WTC11 (cell line): ENCODE measurements around the gene EDIL3.

Experiments used
- ATF1 ChIP-seq: sonication (generic); formaldehyde crosslinking; IDR thresholded peaks from 2 replicates; pipeline ENCODE4 v1.8.1; 2023; ENCODE audit warnings: mild to moderate bottlenecking, moderate library complexity, missing genetic modification reagents
- NFATC4 ChIP-seq: fragments of 250-450 bp; sonication (Bioruptor Pico); IDR thresholded peaks from 2 replicates; pipeline ENCODE4 v1.9.0; 2021; ENCODE audit warnings: mild to moderate bottlenecking
- NR3C1 ChIP-seq: sonication (generic); formaldehyde crosslinking; conservative IDR thresholded peaks from 2 replicates; pipeline ENCODE4 v1.8.1; 2023; ENCODE audit warnings: low read depth, mild to moderate bottlenecking, missing genetic modification reagents
- RELA ChIP-seq: sonication (generic); formaldehyde crosslinking; IDR thresholded peaks from 2 replicates; pipeline ENCODE4 v1.8.1; 2022; ENCODE audit warnings: missing genetic modification reagents, mild to moderate bottlenecking, borderline replicate concordance
- SMAD4 ChIP-seq: sonication (generic); formaldehyde crosslinking; IDR thresholded peaks from 2 replicates; pipeline ENCODE4 v1.8.0; 2022; ENCODE audit warnings: mild to moderate bottlenecking, missing genetic modification reagents
- ZNF671 ChIP-seq: fragments of 250-450 bp; sonication (Bioruptor Pico); IDR thresholded peaks from 2 replicates; pipeline ENCODE4 v1.8.0; 2021; ENCODE audit warnings: mild to moderate bottlenecking
- TF ChIP-seq, protein P1 (sequence below): fragments of 200-600 bp; IDR thresholded peaks from 2 replicates; pipeline ENCODE4 v1.8.0; 2022; ENCODE audit warnings: antibody characterized with exemption
- TF ChIP-seq, protein P2 (sequence below): sonication (generic); formaldehyde crosslinking; IDR thresholded peaks from 2 replicates; pipeline ENCODE4 v1.8.0; 2022; ENCODE audit warnings: mild to moderate bottlenecking, missing genetic modification reagents
- TF ChIP-seq, protein P3 (sequence below): sonication (generic); formaldehyde crosslinking; IDR thresholded peaks from 2 replicates; pipeline ENCODE4 v1.8.0; 2022; ENCODE audit warnings: mild to moderate bottlenecking, missing genetic modification reagents
- TF ChIP-seq, protein P4 (sequence below): sonication (generic); formaldehyde crosslinking; IDR thresholded peaks from 2 replicates; pipeline ENCODE4 v1.8.0; 2022; ENCODE audit warnings: missing genetic modification reagents
- TF ChIP-seq, protein P5 (sequence below): sonication (generic); formaldehyde crosslinking; IDR thresholded peaks from 2 replicates; pipeline ENCODE4 v1.8.1; 2023; ENCODE audit warnings: mild to moderate bottlenecking, missing genetic modification reagents, moderate library complexity
- TF ChIP-seq, protein P6 (sequence below): sonication (generic); formaldehyde crosslinking; conservative IDR thresholded peaks from 2 replicates; pipeline ENCODE4 v1.8.1; 2023; ENCODE audit warnings: mild to moderate bottlenecking, low read depth, missing genetic modification reagents, moderate library complexity
- TF ChIP-seq, protein P7 (sequence below): sonication (generic); formaldehyde crosslinking; IDR thresholded peaks from 2 replicates; pipeline ENCODE4 v1.8.0; 2023; ENCODE audit warnings: missing genetic modification reagents

DNA sequence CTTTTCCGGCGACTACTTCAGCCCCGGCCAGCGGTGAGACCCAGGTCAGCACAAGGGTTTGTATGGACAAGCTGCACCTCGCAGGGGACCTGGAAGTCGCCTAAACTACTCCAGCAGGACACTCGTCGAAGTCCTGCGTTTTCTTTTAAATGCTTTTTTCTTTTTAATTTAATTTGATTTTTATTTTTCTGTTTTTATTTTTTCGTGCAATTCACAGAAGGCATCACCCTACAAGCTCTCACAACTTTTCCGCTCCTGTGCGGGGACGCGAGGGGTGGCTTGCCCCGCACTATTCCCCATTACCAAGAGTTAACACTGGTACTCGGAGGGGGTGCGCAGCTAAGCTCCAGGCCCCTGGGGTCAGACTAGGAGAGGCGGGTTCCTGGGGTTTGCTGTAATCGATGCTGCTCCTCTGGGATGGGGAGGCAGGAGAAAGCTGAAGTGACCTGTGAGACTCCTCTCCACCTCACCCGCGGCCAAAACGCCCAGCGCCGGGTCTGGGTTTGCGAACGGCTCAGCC, 1.3 kb downstream of the EDIL3 start:
- TF ChIP-seq ATF1 (CRISPR knock-in tag) (no peak), NR3C1 (CRISPR knock-in tag) (no peak), NFATC4 (CRISPR knock-in tag) (no peak), ZNF671 (no peak), SMAD4 (CRISPR knock-in tag) (no peak), RELA (CRISPR knock-in tag) (no peak)
- TF ChIP-seq, protein P1, sequence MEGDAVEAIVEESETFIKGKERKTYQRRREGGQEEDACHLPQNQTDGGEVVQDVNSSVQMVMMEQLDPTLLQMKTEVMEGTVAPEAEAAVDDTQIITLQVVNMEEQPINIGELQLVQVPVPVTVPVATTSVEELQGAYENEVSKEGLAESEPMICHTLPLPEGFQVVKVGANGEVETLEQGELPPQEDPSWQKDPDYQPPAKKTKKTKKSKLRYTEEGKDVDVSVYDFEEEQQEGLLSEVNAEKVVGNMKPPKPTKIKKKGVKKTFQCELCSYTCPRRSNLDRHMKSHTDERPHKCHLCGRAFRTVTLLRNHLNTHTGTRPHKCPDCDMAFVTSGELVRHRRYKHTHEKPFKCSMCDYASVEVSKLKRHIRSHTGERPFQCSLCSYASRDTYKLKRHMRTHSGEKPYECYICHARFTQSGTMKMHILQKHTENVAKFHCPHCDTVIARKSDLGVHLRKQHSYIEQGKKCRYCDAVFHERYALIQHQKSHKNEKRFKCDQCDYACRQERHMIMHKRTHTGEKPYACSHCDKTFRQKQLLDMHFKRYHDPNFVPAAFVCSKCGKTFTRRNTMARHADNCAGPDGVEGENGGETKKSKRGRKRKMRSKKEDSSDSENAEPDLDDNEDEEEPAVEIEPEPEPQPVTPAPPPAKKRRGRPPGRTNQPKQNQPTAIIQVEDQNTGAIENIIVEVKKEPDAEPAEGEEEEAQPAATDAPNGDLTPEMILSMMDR = no peak
- TF ChIP-seq, protein P2, sequence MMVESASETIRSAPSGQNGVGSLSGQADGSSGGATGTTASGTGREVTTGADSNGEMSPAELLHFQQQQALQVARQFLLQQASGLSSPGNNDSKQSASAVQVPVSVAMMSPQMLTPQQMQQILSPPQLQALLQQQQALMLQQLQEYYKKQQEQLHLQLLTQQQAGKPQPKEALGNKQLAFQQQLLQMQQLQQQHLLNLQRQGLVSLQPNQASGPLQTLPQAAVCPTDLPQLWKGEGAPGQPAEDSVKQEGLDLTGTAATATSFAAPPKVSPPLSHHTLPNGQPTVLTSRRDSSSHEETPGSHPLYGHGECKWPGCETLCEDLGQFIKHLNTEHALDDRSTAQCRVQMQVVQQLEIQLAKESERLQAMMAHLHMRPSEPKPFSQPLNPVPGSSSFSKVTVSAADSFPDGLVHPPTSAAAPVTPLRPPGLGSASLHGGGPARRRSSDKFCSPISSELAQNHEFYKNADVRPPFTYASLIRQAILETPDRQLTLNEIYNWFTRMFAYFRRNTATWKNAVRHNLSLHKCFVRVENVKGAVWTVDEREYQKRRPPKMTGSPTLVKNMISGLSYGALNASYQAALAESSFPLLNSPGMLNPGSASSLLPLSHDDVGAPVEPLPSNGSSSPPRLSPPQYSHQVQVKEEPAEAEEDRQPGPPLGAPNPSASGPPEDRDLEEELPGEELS (CRISPR knock-in tag) = no peak
- TF ChIP-seq, protein P3, sequence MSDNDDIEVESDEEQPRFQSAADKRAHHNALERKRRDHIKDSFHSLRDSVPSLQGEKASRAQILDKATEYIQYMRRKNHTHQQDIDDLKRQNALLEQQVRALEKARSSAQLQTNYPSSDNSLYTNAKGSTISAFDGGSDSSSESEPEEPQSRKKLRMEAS = no peak
- TF ChIP-seq, protein P4, sequence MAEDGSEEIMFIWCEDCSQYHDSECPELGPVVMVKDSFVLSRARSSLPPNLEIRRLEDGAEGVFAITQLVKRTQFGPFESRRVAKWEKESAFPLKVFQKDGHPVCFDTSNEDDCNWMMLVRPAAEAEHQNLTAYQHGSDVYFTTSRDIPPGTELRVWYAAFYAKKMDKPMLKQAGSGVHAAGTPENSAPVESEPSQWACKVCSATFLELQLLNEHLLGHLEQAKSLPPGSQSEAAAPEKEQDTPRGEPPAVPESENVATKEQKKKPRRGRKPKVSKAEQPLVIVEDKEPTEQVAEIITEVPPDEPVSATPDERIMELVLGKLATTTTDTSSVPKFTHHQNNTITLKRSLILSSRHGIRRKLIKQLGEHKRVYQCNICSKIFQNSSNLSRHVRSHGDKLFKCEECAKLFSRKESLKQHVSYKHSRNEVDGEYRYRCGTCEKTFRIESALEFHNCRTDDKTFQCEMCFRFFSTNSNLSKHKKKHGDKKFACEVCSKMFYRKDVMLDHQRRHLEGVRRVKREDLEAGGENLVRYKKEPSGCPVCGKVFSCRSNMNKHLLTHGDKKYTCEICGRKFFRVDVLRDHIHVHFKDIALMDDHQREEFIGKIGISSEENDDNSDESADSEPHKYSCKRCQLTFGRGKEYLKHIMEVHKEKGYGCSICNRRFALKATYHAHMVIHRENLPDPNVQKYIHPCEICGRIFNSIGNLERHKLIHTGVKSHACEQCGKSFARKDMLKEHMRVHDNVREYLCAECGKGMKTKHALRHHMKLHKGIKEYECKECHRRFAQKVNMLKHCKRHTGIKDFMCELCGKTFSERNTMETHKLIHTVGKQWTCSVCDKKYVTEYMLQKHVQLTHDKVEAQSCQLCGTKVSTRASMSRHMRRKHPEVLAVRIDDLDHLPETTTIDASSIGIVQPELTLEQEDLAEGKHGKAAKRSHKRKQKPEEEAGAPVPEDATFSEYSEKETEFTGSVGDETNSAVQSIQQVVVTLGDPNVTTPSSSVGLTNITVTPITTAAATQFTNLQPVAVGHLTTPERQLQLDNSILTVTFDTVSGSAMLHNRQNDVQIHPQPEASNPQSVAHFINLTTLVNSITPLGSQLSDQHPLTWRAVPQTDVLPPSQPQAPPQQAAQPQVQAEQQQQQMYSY (CRISPR knock-in tag) = no peak
- TF ChIP-seq, protein P5, sequence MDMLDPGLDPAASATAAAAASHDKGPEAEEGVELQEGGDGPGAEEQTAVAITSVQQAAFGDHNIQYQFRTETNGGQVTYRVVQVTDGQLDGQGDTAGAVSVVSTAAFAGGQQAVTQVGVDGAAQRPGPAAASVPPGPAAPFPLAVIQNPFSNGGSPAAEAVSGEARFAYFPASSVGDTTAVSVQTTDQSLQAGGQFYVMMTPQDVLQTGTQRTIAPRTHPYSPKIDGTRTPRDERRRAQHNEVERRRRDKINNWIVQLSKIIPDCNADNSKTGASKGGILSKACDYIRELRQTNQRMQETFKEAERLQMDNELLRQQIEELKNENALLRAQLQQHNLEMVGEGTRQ (CRISPR knock-in tag) = no peak
- TF ChIP-seq, protein P6, sequence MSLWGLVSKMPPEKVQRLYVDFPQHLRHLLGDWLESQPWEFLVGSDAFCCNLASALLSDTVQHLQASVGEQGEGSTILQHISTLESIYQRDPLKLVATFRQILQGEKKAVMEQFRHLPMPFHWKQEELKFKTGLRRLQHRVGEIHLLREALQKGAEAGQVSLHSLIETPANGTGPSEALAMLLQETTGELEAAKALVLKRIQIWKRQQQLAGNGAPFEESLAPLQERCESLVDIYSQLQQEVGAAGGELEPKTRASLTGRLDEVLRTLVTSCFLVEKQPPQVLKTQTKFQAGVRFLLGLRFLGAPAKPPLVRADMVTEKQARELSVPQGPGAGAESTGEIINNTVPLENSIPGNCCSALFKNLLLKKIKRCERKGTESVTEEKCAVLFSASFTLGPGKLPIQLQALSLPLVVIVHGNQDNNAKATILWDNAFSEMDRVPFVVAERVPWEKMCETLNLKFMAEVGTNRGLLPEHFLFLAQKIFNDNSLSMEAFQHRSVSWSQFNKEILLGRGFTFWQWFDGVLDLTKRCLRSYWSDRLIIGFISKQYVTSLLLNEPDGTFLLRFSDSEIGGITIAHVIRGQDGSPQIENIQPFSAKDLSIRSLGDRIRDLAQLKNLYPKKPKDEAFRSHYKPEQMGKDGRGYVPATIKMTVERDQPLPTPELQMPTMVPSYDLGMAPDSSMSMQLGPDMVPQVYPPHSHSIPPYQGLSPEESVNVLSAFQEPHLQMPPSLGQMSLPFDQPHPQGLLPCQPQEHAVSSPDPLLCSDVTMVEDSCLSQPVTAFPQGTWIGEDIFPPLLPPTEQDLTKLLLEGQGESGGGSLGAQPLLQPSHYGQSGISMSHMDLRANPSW = no peak
- TF ChIP-seq, protein P7, sequence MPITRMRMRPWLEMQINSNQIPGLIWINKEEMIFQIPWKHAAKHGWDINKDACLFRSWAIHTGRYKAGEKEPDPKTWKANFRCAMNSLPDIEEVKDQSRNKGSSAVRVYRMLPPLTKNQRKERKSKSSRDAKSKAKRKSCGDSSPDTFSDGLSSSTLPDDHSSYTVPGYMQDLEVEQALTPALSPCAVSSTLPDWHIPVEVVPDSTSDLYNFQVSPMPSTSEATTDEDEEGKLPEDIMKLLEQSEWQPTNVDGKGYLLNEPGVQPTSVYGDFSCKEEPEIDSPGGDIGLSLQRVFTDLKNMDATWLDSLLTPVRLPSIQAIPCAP (CRISPR knock-in tag) = no peak
